ENCODE results near the gene CACNA1S. TPM values are rescaled to one million over a fixed set of nuclear protein-coding genes. Genes with fewer than 3 reads are reported as not detected.

The CACNA1S gene
- total RNA-seq: not detected
- not detected for polyA plus RNA-seq
- total RNA-seq: 0 to 0.36 (median 0) reads per million in 6 experiments

- POLR2A ChIA-PET: no interaction called here
- DNase-seq: no peak
- peak within 1 kb of the TSS in 5 of 10 donors; percentile 48 to 94 (median 74) for H3K27ac Mint-ChIP-seq
Measured at GRCh38 chr1:201112173-201112731, at the start of gene CACNA1S. Gene CACNA1S (minus strand): TSS chr1:201112426. CDS start chr1:201112339, 87 bp downstream.

GRCh38 chr1:201157949-201158348 lies 45.7 kb upstream of the CACNA1S start:
- H3K36me3 Mint-ChIP-seq: no peaks in the 10 kb centered on the region
- H3K4me3 Mint-ChIP-seq: no peak overlapping the region

More at GRCh38 chr1:201112173-201112731, at the start of gene CACNA1S:
- H3K4me3 Mint-ChIP-seq: peak within 1 kb of the TSS in 9 of 10 donors; percentile 33 to 95 (median 58)
- no peaks in the 10 kb centered on the region for H3K9me3 Mint-ChIP-seq
- peaks cover 9 to 24% (median 14%) of the 10 kb centered on the region in 4 donors for H3K4me1 Mint-ChIP-seq
- no peak for ATAC-seq
- H3K36me3 Mint-ChIP-seq: no peaks in the 10 kb centered on the region
- H3K27me3 Mint-ChIP-seq: no peaks in the 10 kb centered on the region

GRCh38 chr1:201156819-201157218 lies 44.6 kb upstream of the CACNA1S start:
- ATAC-seq (no peak), DNase-seq (no peak)
- H3K4me1 Mint-ChIP-seq: peaks cover 14 to 32% (median 22%) of the 10 kb centered on the region in 4 donors
- peaks cover 14 to 39% (median 16%) of the 10 kb centered on the region in 5 donors for H3K27me3 Mint-ChIP-seq
- POLR2A ChIA-PET: no interaction called here
- H3K9me3 Mint-ChIP-seq: no peaks in the 10 kb centered on the region
- no peak overlapping the region for H3K4me3 Mint-ChIP-seq
- H3K27ac Mint-ChIP-seq: no peak overlapping the region
- no peaks in the 10 kb centered on the region for H3K36me3 Mint-ChIP-seq

More at GRCh38 chr1:201157949-201158348, 45.7 kb upstream of the CACNA1S start:
- DNase-seq (no peak), ATAC-seq (no peak)
- Mint-ChIP-seq H3K9me3 (no peaks in the 10 kb centered on the region), H3K27me3 (peaks cover 14 to 39% (median 16%) of the 10 kb centered on the region in 5 donors), H3K4me1 (peaks cover 12 to 21% (median 15%) of the 10 kb centered on the region in 4 donors), H3K27ac (no peak overlapping the region)
- POLR2A ChIA-PET: no interaction called here

DNA sequence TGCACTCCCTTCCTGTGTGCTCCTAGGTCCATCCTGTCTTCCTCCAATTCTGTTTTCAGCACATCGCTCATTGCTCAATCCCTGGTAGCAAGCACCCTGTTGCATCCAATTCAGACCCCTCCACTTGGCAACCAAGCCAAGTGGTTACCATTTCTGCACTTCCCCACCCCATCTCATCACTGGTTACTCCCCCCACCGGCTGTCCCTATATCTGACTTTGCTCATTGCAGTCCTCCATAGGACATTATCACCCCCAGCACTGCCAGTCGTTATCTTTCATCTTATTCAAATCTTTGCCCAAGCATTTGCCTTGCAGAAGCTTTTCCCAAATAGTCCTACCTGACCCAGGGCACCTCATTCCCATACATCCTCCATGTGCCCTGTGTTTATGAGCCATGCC lies 44.1 kb upstream of the CACNA1S start:
- Mint-ChIP-seq H3K36me3 (peaks cover 0 to 3% (median 3%) of the 10 kb centered on the region in 3 donors), H3K4me1 (peaks cover 16 to 34% (median 23%) of the 10 kb centered on the region in 4 donors), H3K27ac (no peak overlapping the region), H3K4me3 (peak overlapping the region in 2 of 10 donors; percentile 41 to 44), H3K9me3 (no peaks in the 10 kb centered on the region), H3K27me3 (peaks cover 14 to 39% (median 16%) of the 10 kb centered on the region in 5 donors)
- DNase-seq: no peak
- no peak for ATAC-seq
- POLR2A ChIA-PET: no interaction called here

DNA sequence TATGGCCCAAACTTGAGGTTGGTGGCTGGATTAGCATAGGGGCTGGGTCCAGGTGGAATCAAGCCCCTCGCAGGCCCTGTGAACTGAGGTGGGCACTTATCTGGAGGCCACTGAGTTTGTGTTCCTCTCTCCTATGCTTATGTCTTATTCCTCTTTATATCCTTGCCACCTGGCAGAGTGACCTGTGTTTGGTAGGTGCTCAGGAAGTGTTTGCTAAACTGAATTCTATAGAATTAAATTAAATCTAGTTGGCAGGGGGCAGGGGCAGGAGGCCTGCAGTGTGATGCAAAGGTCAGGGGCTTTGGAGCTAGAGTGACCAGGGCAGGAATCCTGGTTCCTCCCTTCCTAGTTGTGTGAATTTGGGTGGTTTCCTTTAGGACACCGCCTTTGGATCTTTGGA lies 43.1 kb upstream of the CACNA1S start:
- ATAC-seq (no peak), DNase-seq (no peak)
- peak overlapping the region in 3 of 10 donors; percentile 86 to 97 (median 95) for H3K27ac Mint-ChIP-seq
- no peaks in the 10 kb centered on the region for H3K9me3 Mint-ChIP-seq
- H3K27me3 Mint-ChIP-seq: peaks cover 11 to 39% (median 16%) of the 10 kb centered on the region in 5 donors
- peaks cover 0 to 12% (median 7%) of the 10 kb centered on the region in 3 donors for H3K36me3 Mint-ChIP-seq
- peaks cover 20 to 44% (median 27%) of the 10 kb centered on the region in 4 donors for H3K4me1 Mint-ChIP-seq
- POLR2A ChIA-PET: no interaction called here
- peak overlapping the region in 5 of 10 donors; percentile 8 to 94 (median 88) for H3K4me3 Mint-ChIP-seq

DNA sequence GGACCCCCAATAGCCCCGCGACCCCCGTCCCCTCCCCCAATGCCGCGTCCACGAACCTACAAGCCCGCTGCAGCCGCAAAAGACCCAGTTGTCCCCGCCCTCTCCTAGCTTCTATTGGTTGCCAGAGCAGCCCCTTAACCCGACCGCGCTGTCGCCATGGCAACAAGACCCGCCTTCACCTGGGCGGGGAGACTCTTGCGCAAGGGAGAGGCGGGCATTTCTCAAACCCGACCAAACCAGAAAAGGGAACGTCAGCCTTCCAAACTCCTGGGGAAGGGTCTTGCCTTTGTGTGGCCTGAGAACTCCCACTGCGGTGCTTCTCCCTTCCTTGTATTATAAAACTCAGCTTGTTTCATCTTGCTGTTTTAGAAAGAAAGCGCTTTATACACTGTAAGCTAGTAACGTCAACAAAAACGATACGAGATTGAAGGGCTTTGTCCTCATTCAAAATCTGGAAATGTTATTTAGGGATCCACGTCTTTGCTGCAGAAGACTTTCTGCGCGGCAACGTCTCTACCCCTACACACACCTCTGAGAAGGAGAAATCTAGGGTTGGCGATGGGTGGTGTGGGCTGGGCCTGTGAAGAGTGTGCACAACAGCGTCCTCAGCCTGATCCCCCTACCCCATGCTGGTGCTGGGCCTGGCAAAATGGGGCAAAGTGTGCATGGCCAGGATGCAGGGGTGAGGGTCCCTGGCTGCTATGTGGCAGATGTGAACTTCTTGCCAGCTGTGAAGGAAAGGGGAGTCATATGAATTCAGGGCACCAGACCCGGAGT lies 42.4 kb upstream of the CACNA1S start, which contains the start of gene TMEM9:
Gene TMEM9, minus strand, starts transcription at position 86 of the 777 bp plus-strand sequence. CDS start 551 bp downstream, outside the sequence.
- Mint-ChIP-seq H3K4me1 (peaks cover 20 to 47% (median 27%) of the 10 kb centered on the region in 4 donors), H3K4me3 (peak within 1 kb of the TSS; percentile 88 to 98 (median 94)), H3K9me3 (no peaks in the 10 kb centered on the region), H3K36me3 (peaks cover 0 to 14% (median 7%) of the 10 kb centered on the region in 3 donors), H3K27ac (peak within 1 kb of the TSS; percentile 79 to 97 (median 94)), H3K27me3 (peaks cover 11 to 32% (median 16%) of the 10 kb centered on the region in 5 donors)
- DNase-seq (peak; percentile 94 to 99 (median 98)), ATAC-seq (peak; percentile 95 to 97)
- POLR2A ChIA-PET: interaction anchor here (0.8 to 1.6 kb wide), 5 partner anchors 9 to 136 kb away, joined by 3 to 7 read pairs (median 4); no protein-coding TSS in a partner anchor

DNA sequence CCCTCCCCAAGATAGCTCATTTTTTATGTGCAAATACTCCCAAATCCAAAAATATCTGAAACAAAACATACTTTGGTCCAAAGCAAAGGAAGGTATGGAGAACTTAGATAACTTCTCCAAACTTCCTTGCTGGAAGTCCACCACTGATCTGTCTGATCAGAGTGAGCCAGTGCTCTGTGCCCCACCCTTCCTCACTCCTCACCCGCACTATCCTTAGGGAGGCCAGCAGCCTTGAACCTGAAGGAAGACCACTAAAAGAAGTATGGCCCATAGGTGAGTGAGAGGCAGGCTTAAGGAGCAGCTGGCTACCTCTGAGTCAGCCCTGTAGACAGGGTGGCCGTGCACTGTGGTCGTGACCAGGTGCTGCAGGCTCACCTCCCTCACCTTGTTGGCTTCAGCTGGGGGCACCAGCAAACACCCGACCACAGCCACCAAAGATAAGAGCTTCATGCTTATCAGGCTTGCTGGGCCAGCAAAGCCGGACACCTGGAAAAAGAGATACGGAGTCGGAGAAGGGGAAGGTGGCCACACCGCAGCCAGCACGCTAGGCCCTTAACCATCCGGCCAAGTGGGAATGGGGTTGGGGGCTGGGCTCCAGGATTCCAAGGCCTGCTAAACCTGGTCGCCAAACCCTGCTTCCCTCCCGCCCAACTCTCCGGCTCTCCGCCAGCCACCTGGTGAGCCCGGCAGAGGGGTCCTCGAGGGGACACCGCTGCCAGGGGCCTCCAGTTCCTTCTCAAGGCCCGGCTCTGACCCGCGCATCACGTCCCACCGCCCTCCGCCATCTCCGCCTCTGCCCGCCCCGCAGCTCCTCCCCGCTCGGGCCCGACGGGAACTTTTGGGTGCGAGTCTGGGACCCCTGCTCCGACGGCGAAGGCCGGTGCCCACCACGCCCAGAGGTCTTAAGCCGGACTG lies 41.5 kb upstream of the CACNA1S start:
- POLR2A ChIA-PET: interaction anchor here (0.6 to 1.6 kb wide), 6 partner anchors 10 to 195 kb away, joined by 3 to 7 read pairs (median 4); no protein-coding TSS in a partner anchor
- Mint-ChIP-seq H3K9me3 (no peaks in the 10 kb centered on the region), H3K4me1 (peaks cover 20 to 47% (median 28%) of the 10 kb centered on the region in 4 donors), H3K27ac (peak overlapping the region; percentile 79 to 97 (median 94)), H3K36me3 (peaks cover 0 to 19% (median 7%) of the 10 kb centered on the region in 3 donors), H3K27me3 (peaks cover 7 to 24% (median 12%) of the 10 kb centered on the region in 5 donors), H3K4me3 (peak overlapping the region; percentile 88 to 98 (median 94))
- DNase-seq: peak in 1 of 10 donors; percentile 51
- ATAC-seq: peak; percentile 79 to 86

- no peaks in the 10 kb centered on the region for H3K27me3 Mint-ChIP-seq
- POLR2A ChIA-PET: interaction anchor here (0.6 kb wide), 1 partner anchor 11 kb away, joined by 3 read pairs; no protein-coding TSS in a partner anchor
- ATAC-seq (no peak), DNase-seq (peak in 2 of 10 donors; percentile 7 to 37)
- H3K36me3 Mint-ChIP-seq: peaks cover 0 to 53% (median 12%) of the 10 kb centered on the region in 3 donors
- peak overlapping the region in 1 of 10 donors; percentile 24 for H3K4me3 Mint-ChIP-seq
- no peaks in the 10 kb centered on the region for H3K9me3 Mint-ChIP-seq
- H3K4me1 Mint-ChIP-seq: peaks cover 15 to 41% (median 25%) of the 10 kb centered on the region in 4 donors
- H3K27ac Mint-ChIP-seq: no peak overlapping the region
Measured at GRCh38 chr1:201149400-201149799, 37.2 kb upstream of the CACNA1S start.

DNA sequence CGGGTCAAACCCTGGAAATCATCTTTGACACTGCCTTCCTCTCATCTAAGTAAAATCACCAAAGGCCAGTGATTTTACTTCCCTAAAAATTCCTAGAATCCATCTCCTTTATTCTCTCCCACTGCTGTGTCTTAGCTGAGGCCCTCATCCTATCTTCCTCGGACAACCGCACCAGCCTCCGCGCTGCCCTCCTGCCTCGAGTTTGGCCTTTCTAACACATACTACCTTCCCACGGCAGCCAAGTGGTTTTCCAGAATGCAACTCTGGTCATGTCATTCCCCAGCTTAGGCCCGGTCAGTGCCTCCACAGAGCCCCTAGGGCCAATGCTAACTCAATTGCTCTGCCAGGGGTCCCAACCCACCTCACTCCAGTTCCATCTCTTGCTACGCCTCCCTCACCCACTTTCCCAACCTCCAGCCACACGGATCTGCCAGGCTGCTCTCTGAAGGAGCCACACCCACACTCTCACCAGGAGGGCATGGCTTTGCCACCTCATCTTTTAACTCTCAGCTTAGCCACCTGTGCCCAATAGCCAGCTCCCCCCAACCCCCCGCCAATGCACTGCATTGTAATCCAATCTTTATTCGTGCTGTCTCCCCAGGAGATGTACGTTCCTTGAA lies 35.3 kb upstream of the CACNA1S start:
- peak in 1 of 10 donors; percentile 41 for DNase-seq
- POLR2A ChIA-PET: no interaction called here
- peaks cover 5 to 69% (median 18%) of the 10 kb centered on the region in 3 donors for H3K36me3 Mint-ChIP-seq
- no peak for ATAC-seq
- peaks cover 2 to 22% (median 15%) of the 10 kb centered on the region in 4 donors for H3K4me1 Mint-ChIP-seq
- H3K27me3 Mint-ChIP-seq: no peaks in the 10 kb centered on the region
- H3K9me3 Mint-ChIP-seq: no peaks in the 10 kb centered on the region
- no peak overlapping the region for H3K4me3 Mint-ChIP-seq
- H3K27ac Mint-ChIP-seq: no peak overlapping the region

DNA sequence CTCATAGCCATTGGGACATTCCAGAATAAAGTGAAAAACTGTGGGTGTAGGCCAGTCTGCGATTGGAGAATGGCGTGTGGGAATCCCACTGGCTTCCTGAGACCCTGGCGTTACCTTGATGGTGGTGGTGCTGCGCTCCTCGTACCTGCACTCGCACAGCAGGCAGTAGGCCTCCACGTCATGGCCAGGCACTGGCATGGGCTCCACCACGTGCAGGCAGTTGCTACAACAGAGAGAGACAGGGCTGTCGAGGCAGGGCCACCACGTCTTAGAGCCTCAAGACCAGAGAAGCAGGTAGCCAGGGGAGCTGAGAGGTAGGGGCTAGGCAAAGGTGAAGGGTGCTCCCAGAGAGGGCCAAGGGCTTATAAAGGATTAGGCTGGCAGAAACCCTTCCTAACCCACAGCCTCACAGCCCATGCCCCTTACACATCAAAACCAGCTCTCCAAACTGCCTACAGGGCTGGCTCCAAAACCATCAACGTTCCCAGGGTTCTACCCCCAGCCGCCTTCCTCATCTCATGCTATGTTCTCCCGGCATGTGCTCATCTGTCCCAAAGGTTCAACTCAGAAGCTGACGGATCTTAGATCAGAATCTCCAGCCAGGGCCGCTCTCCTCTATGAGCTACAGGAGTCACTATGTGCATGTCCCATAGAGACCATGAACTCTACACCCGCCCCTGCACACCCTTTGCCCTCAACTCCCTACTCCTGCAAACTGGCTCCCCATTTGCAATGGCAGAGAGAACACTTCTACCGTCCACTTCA lies 34.6 kb upstream of the CACNA1S start:
- peaks cover 0 to 17% (median 12%) of the 10 kb centered on the region in 4 donors for H3K4me1 Mint-ChIP-seq
- H3K4me3 Mint-ChIP-seq: no peak overlapping the region
- DNase-seq: peak in 1 of 10 donors; percentile 40
- peaks cover 5 to 70% (median 18%) of the 10 kb centered on the region in 3 donors for H3K36me3 Mint-ChIP-seq
- H3K27me3 Mint-ChIP-seq: no peaks in the 10 kb centered on the region
- no peak for ATAC-seq
- no peak overlapping the region for H3K27ac Mint-ChIP-seq
- H3K9me3 Mint-ChIP-seq: no peaks in the 10 kb centered on the region
- POLR2A ChIA-PET: no interaction called here

DNA sequence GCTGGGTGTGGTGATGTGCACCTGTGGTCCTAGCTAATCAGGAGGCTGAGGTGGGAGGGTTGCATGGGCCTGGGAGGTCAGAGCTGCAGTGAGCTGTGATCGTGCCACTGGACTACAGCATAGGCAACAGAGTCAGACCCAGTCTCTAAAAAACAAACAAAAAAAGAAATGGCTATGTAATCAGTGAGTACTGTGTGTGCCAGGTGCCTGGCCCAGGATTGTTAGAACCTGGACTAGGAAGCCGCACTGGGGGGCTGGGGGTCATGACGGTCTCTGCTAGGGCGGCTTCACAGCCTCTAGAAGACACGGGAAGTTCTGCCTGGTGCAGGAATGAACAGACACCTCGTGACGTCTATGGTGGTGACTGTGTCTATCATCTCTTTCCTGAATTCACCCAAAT lies 33.6 kb upstream of the CACNA1S start:
- ATAC-seq (no peak), DNase-seq (peak in 1 of 10 donors; percentile 50)
- peaks cover 5 to 66% (median 11%) of the 10 kb centered on the region in 3 donors for H3K36me3 Mint-ChIP-seq
- peak overlapping the region in 1 of 10 donors; percentile 41 for H3K27ac Mint-ChIP-seq
- peaks cover 0 to 10% (median 5%) of the 10 kb centered on the region in 4 donors for H3K4me1 Mint-ChIP-seq
- no peaks in the 10 kb centered on the region for H3K9me3 Mint-ChIP-seq
- H3K4me3 Mint-ChIP-seq: no peak overlapping the region
- H3K27me3 Mint-ChIP-seq: no peaks in the 10 kb centered on the region
- POLR2A ChIA-PET: no interaction called here
